Caki2 (cell line): ENCODE results near the gene TOMM20. TPM values are rescaled to one million over a fixed set of nuclear protein-coding genes. Genes with fewer than 3 reads are reported as not detected.
A peak's percentile ranks its signal among the peaks of the same experiment; 100 is the strongest.
"Not testable (repeated sequence)": the region's sequence is repeated elsewhere in the genome, so short reads cannot be mapped to it uniquely, and the experiment has no call there.

Experiments used
- DNase-seq: peaks from one replicate; pipeline ENCODE4 v3.0.0-alpha.2; 2015; ENCODE audit warnings: low read depth
- in situ Hi-C: cut with HindIII; loops from 2 replicates; pipeline ENCODE4 v1.10.0; 2016; ENCODE audit warnings: low sequenced_read_pairs, low pct_unique_long_range_greater_than_20kb, mixed read lengths
- total RNA-seq: library from RNA; depleted of rRNA; stranded (reverse); fragments of >200 nt; shearing (Covaris generic); gene quantifications from 2 replicates; pipeline ENCODE4 v1.2.3, GENCODE V29; 2014; ENCODE audit warnings: low replicate concordance

TOMM20 gene
- total RNA-seq, 1 experiment from 2014 or later: 111 TPM

- no peak for DNase-seq
- in situ Hi-C loops: no loop called here
These were observed 20.4 kb downstream of the TOMM20 start for GRCh38 chr1:235108185-235108593.

- in situ Hi-C loops: no loop called here
- DNase-seq: no peak
These were observed 21.1 kb downstream of the TOMM20 start for GRCh38 chr1:235107368-235108184.

GRCh38 chr1:235106457-235106856, 22.2 kb downstream of the TOMM20 start:
- in situ Hi-C loops: no loop called here
- no peak for DNase-seq

GRCh38 chr1:235105051-235106043, 23.3 kb downstream of the TOMM20 start:
- in situ Hi-C loops: no loop called here
- no peak for DNase-seq

- in situ Hi-C loops: no loop called here
- DNase-seq: no peak
These were observed 25.6 kb downstream of the TOMM20 start for GRCh38 chr1:235102993-235103411.

GRCh38 chr1:235102259-235102582, 26.4 kb downstream of the TOMM20 start:
- DNase-seq: no peak
- in situ Hi-C loops: no loop called here

GRCh38 chr1:235101558-235102258, 26.9 kb downstream of the TOMM20 start:
- DNase-seq: no peak
- in situ Hi-C loops: no loop called here

- in situ Hi-C loops: no loop called here
- DNase-seq: no peak
These were observed 28.4 kb downstream of the TOMM20 start for GRCh38 chr1:235100194-235100772.

- in situ Hi-C loops: no loop called here
- no peak for DNase-seq
These were observed 29.6 kb downstream of the TOMM20 start for GRCh38 chr1:235098991-235099390.

- in situ Hi-C loops: no loop called here
- DNase-seq: no peak
These were observed 30.1 kb downstream of the TOMM20 start for GRCh38 chr1:235098547-235098946.

GRCh38 chr1:235097501-235097900, 31.1 kb downstream of the TOMM20 start:
- DNase-seq, in situ Hi-C loops: not testable (repeated sequence)

GRCh38 chr1:235095938-235096562, 32.6 kb downstream of the TOMM20 start:
- DNase-seq: no peak
- in situ Hi-C loops: no loop called here

- in situ Hi-C loops: no loop called here
- peak; percentile 58 for DNase-seq
These were observed 34.7 kb downstream of the TOMM20 start for GRCh38 chr1:235093696-235094592.

- in situ Hi-C loops: no loop called here
These were observed 35.5 kb downstream of the TOMM20 start for GRCh38 chr1:235093013-235093695.

GRCh38 chr1:235092415-235092814, 36.2 kb downstream of the TOMM20 start:
- in situ Hi-C loops, DNase-seq: not testable (repeated sequence)

More at GRCh38 chr1:235093013-235093695, 35.5 kb downstream of the TOMM20 start:
- no peak for DNase-seq

- in situ Hi-C loops, DNase-seq: not testable (repeated sequence)
These were observed 36.6 kb downstream of the TOMM20 start for GRCh38 chr1:235092045-235092406.
